Stomach (tissue), 9 donors: Measurements from ENCODE around the gene IGSF3. TPM values are rescaled to one million over a fixed set of nuclear protein-coding genes. Genes with fewer than 3 reads are reported as not detected.

ENCODE experiments used
- DNase-seq, 2 donors: peaks; one replicate each; pipeline versions ENCODE4 v3.0.0 to v3.0.0-alpha.2; 2013 to 2019
- H3K27ac ChIP-seq, 5 donors: fragments of 200-600 bp in 4 of 5; sonication (generic) in 4 of 5; one replicate each; pipeline ENCODE4 v1.5.1; 2013 to 2019; ENCODE audit warnings: mild to moderate bottlenecking in 1 of 5, moderate library complexity in 1 of 5
- H3K27me3 ChIP-seq, 3 donors: fragments of 200-600 bp; sonication (generic); one replicate each; pipeline ENCODE4 v1.5.1; 2017 to 2019; ENCODE audit warnings: mixed run types in 1 of 3
- H3K36me3 ChIP-seq, 4 donors: fragments of 200-600 bp; sonication (generic); 1 replicate in 3 of 4; 2 replicates in 1 of 4; pipeline ENCODE4 v1.5.1; 2016 to 2019
- H3K4me1 ChIP-seq, 4 donors: fragments of 200-600 bp; sonication (generic); one replicate each; pipeline ENCODE4 v1.5.1; 2016 to 2019
- H3K4me3 ChIP-seq, 4 donors: fragments of 200-600 bp; sonication (generic) in 3 of 4; one replicate each; pipeline ENCODE4 v1.5.1; 2016 to 2019; ENCODE audit warnings: mild to moderate bottlenecking in 1 of 4
- H3K9me3 ChIP-seq, 4 donors: fragments of 200-600 bp; sonication (generic); one replicate each; pipeline ENCODE4 v1.5.1; 2016 to 2019
- EP300 ChIP-seq: sonication (generic); formaldehyde crosslinking; IDR thresholded peaks from one replicate; pipeline ENCODE4 v1.6.1; 2017; ENCODE audit warnings: antibody characterized with exemption
- POLR2A ChIP-seq, 4 donors: fragments of 450-650 bp; IDR thresholded peaks; one replicate each; pipeline ENCODE4 v1.6.1; 2016; ENCODE audit warnings: antibody characterized with exemption in 4 of 4, control low read depth in 2 of 4, mild to moderate bottlenecking in 1 of 4, moderate library complexity in 1 of 4
- POLR2AphosphoS5 ChIP-seq, 3 donors: sonication (generic); formaldehyde crosslinking; IDR thresholded peaks; one replicate each; pipeline ENCODE4 v1.6.1; 2016; ENCODE audit warnings: antibody characterized with exemption in 3 of 3
- WGBS, 5 donors: extraction: QIAGEN DNeasy Blood & Tissue Kit in 3 of 5; methylation state at CpG; one replicate each; pipeline versions ENCODE4 v1.1.5 to v1.1.7; 2013 to 2018; 5-methylcytosine and 5-hydroxymethylcytosine counted together
- intact Hi-C: fragments of 100-400 bp; cut with DNase I; formaldehyde crosslinking; loops from one replicate; pipeline ENCODE4 v1.15.1; 2023; ENCODE audit warnings: low total_unique reads
- polyA plus RNA-seq, 3 donors: library from polyadenylated mRNA; stranded (reverse); fragments of 200-250 nt; gene quantifications; one replicate each; pipeline ENCODE4 v1.2.3, GENCODE V29; 2013
- total RNA-seq, 5 donors: library from RNA; depleted of rRNA; stranded (reverse); fragments of >200 nt; gene quantifications; one replicate each; pipeline versions ENCODE4 v1.1.0 to v1.2.3, GENCODE V29; 2014 to 2016
- TF ChIP-seq, protein P1 (sequence below), 7 experiments: fragments of 450-650 bp in 4 of 7; fragments of 200-600 bp in 3 of 7; sonication (generic) in 3 of 7; IDR thresholded peaks; one replicate each; pipeline ENCODE4 v1.5.1; 2016 to 2019; ENCODE audit warnings: antibody characterized with exemption in 7 of 7, control low read depth in 2 of 7, mild to moderate bottlenecking in 1 of 7
- donor health status: healthy with polysubstance abuse.
- donor health status: Bipolar disorder and iron deficiency.
- donor health status: healthy.

The IGSF3 gene
- total and polyA plus RNA-seq, 8 donors: 1.7 to 31.6 (median 20.9) TPM

DNA sequence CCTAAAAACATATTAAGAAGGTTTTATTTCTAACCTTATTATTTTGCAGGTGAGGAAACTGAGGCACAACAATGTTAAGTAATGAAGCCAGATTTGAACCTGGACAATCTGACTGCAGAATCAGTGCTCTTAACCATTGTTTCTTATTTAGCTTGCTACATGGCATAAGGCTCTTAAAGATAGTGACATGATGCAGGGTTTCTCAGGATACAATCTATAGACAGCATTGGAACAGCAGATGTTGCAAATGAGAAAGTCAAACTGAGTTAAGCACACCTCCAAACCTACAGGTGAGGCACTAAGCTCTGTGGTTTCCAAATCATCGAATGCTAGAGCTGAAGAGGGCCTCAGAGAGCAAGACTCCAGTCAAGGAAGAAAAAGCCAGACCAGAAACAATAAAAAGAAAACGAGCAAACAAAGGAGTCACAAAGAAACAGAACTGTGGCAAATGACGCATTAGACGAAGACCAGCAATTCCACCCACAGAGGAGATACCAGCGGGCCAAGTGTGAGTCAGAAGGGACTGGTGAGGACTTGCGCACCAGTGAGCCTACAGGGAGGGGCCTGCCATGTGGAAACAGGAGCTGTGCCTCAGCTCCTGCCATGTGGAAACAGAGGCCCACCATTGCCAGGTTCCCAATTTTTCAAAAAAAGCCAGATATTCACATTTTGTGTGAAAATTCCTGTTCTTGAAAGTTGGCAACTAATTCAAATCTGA lies 111.1 kb downstream of the IGSF3 start:
- H3K4me3 ChIP-seq: no peak overlapping the region
- TF ChIP-seq, protein P1, sequence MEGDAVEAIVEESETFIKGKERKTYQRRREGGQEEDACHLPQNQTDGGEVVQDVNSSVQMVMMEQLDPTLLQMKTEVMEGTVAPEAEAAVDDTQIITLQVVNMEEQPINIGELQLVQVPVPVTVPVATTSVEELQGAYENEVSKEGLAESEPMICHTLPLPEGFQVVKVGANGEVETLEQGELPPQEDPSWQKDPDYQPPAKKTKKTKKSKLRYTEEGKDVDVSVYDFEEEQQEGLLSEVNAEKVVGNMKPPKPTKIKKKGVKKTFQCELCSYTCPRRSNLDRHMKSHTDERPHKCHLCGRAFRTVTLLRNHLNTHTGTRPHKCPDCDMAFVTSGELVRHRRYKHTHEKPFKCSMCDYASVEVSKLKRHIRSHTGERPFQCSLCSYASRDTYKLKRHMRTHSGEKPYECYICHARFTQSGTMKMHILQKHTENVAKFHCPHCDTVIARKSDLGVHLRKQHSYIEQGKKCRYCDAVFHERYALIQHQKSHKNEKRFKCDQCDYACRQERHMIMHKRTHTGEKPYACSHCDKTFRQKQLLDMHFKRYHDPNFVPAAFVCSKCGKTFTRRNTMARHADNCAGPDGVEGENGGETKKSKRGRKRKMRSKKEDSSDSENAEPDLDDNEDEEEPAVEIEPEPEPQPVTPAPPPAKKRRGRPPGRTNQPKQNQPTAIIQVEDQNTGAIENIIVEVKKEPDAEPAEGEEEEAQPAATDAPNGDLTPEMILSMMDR (IDR thresholded peaks at IDR 0.05): no peak
- TF ChIP-seq POLR2AphosphoS5 (IDR thresholded peaks at IDR 0.05): peak in 1 of 3 donors; percentile 69
- peak overlapping the region; percentile 28 to 73 (median 51) for H3K27ac ChIP-seq
- no peaks in the 10 kb centered on the region for H3K36me3 ChIP-seq
- H3K4me1 ChIP-seq: peaks cover 5 to 58% (median 16%) of the 10 kb centered on the region in 4 donors
- H3K27me3 ChIP-seq: no peaks in the 10 kb centered on the region
- no peaks in the 10 kb centered on the region for H3K9me3 ChIP-seq
- intact Hi-C loops: no loop called here
- WGBS, 5 donors: 41 to 58% (median 47%) methylated on average over 6 of the region's 6 CpGs
- DNase-seq: peak; percentile 54 to 68

DNA sequence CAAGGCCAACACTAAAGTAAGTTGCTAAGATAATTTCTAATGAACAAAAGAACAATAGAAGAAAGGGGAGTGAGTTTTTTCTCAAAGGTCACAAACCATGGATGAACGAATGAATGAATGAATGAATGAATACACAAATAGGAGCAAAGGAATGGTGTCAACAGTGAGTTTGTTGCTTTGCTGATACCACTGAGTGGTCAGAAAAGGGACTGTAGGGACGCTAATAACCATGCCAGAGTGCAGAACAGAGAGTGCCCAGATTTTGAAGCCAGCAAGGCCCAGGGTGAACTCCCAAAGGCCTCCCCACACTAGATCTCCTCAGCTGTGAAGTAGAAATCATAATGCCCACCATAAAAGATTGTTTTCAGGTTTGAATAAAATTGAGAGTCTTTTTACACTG lies 112.6 kb downstream of the IGSF3 start:
- TF ChIP-seq, protein P1 (IDR thresholded peaks at IDR 0.05): no peak
- no peak for TF ChIP-seq POLR2A (IDR thresholded peaks at IDR 0.05)
- TF ChIP-seq POLR2AphosphoS5 (IDR thresholded peaks at IDR 0.05): no peak
- TF ChIP-seq EP300: no peak
- no peaks in the 10 kb centered on the region for H3K36me3 ChIP-seq
- WGBS, 5 donors: 63 to 78% (median 76%) methylated on average over 2 of the region's 2 CpGs
- H3K27ac ChIP-seq: no peak overlapping the region
- H3K4me1 ChIP-seq: peaks cover 5 to 49% (median 16%) of the 10 kb centered on the region in 4 donors
- no peak for DNase-seq
- intact Hi-C loops: no loop called here
- H3K4me3 ChIP-seq: no peak overlapping the region
- no peaks in the 10 kb centered on the region for H3K27me3 ChIP-seq
- H3K9me3 ChIP-seq: no peaks in the 10 kb centered on the region

DNA sequence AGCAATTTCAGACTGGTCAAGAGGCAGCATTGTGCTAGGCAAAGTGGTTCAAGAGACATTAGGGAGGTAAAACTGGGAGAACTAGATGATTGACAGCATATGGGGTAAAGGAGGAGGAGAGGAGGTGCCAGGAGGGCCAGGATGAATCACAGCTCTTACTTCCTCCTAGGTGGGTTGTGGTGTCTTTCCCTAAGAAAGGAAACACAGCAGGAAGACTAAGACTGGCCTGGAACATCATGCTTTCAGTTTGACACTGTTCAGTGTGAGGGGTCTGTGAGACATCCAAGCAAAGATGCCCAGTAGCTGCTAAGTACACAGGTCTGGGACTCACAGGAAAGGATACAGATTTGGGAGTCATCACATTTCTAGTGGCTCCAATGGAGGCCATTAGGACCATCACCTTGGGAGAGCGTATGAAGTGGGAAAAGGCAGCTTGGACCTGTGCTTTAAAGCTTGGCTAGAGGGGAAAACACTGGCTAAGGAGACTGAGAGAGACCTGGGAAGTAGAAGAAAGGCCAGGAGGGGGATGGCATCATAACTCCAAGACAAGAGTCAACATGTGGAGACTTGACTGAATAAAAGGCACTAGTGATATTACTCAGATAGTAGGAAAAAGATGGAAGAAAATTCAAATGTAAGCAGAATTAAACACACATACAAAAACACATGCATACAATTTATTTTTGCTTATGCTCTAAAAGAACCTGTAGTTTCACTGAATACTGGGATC lies 114.0 kb downstream of the IGSF3 start:
- 87 to 100% (median 96%) methylated on average over 1 of the region's 1 CpG for WGBS, 5 donors
- TF ChIP-seq, protein P1 (IDR thresholded peaks at IDR 0.05): no peak
- TF ChIP-seq POLR2A (IDR thresholded peaks at IDR 0.05) (no peak), EP300 (no peak)
- Histone ChIP-seq H3K4me1 (peaks cover 5 to 38% (median 16%) of the 10 kb centered on the region in 4 donors), H3K36me3 (no peaks in the 10 kb centered on the region), H3K27me3 (no peaks in the 10 kb centered on the region), H3K27ac (no peak overlapping the region), H3K9me3 (no peaks in the 10 kb centered on the region), H3K4me3 (no peak overlapping the region)
- DNase-seq: no peak
- intact Hi-C loops: no loop called here

DNA sequence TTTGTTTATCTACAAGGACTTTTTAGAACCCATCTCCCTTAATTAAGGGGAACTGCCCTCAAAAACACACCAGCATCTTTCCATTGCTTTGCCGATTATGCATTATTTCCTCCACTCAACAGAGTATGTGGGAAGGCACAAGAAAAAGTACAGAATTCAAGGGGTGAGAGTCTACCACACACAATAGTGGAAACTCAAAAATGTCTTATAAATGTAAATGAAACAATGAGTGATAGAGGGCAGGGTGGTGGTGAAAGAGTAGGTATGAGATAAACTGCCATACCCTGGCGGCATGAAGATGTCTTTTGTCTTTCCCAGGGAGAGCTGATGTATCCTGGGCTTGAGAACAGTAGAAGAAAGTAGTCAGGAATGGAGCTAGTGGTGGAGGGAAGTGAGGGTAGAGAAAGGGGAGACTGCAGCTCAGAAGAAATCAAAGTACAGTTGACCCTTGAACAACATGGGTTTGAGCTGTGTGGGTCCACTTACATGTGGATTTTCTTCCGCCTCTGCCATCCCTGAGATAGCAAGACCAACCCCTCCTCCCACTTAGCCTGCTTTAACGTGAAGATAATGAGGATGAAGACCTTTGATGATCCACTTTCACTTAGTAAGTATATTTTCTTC lies 121.1 kb downstream of the IGSF3 start:
- intact Hi-C loops: no loop called here
- Histone ChIP-seq H3K27ac (no peak overlapping the region), H3K36me3 (peaks cover 12 to 34% (median 25%) of the 10 kb centered on the region in 4 donors), H3K9me3 (no peaks in the 10 kb centered on the region), H3K27me3 (no peaks in the 10 kb centered on the region), H3K4me1 (no peaks in the 10 kb centered on the region), H3K4me3 (no peak overlapping the region)
- WGBS, 5 donors: 88 to 90% (median 89%) methylated on average over 4 of the region's 4 CpGs
- no peak for DNase-seq
- TF ChIP-seq POLR2A (IDR thresholded peaks at IDR 0.05) (no peak), POLR2AphosphoS5 (IDR thresholded peaks at IDR 0.05) (no peak)
- TF ChIP-seq, protein P1 (IDR thresholded peaks at IDR 0.05): no peak
